GM12878 (cell line): Measurements from ENCODE around the gene HS3ST1. TPM values are rescaled to one million over a fixed set of nuclear protein-coding genes. Genes with fewer than 3 reads are reported as not detected.

Experiments used
- ATAC-seq: fragments of 200-7000 bp; cut with Tn5 transposase; 3 replicates; pipeline ENCODE4 v1.9.1; 2020; ENCODE audit warnings: mild to moderate bottlenecking, moderate library complexity
- BruUV-seq: library from RNA; stranded (reverse); fragments of 400-500 nt; replicated peaks from 2 replicates; lab custom pipeline; 2021; lab: Mats Ljungman, UMichigan
- CTCF ChIA-PET: fragments of 300-600 bp; sonication (Branson Sonifier 250); formaldehyde crosslinking; extraction: SDS; loops from one replicate; lab custom pipeline; 2021; ENCODE audit warnings: inconsistent platforms; lab: Yijun Ruan, JAX
- POLR2A ChIA-PET: fragments of 350-600 bp; formaldehyde crosslinking; extraction: SDS; loops from one replicate; lab custom pipeline; 2021; ENCODE audit warnings: inconsistent platforms; lab: Charles Lee
- RAD21 ChIA-PET: fragments of 300-600 bp; sonication (Branson Sonifier 250); formaldehyde crosslinking; loops from one replicate; lab custom pipeline; 2023; ENCODE audit warnings: antibody characterized with exemption; ENCODE audit not compliant: unreplicated experiment; lab: Charles Lee
- SMC1A ChIA-PET: fragments of 300-600 bp; sonication (Branson Sonifier 250); formaldehyde crosslinking; loops from one replicate; lab custom pipeline; 2023; ENCODE audit not compliant: unreplicated experiment, uncharacterized antibody; lab: Charles Lee
- DNase-seq: peaks from one replicate; pipeline ENCODE4 v3.0.0-alpha.2; 2011; ENCODE audit warnings: low read depth, low spot score
- FAIRE-seq: peaks from 3 replicates; lab custom pipeline; 2011; peaks lifted over from hg19 to GRCh38; lab: Jason Lieb, UNC
- H2AFZ ChIP-seq: 2 replicates; pipeline ENCODE4 v1.6.0; 2011; ENCODE audit warnings: low read depth, low read length, control low read depth; ENCODE audit not compliant: control insufficient read depth
- H3K27ac ChIP-seq: 2 replicates; pipeline ENCODE4 v1.5.1; 2011; ENCODE audit warnings: control low read depth; ENCODE audit not compliant: control insufficient read depth, insufficient read depth
- H3K27me3 ChIP-seq, 2 experiments: replicated peaks in 1 of 2; 2 replicates each; pipeline versions ENCODE4 v1.6.0 to v1.6.1; 2011; ENCODE audit warnings: low read length in 1 of 2; ENCODE audit not compliant: control insufficient read depth in 2 of 2, insufficient read depth in 2 of 2
- H3K36me3 ChIP-seq, 2 experiments: 2 replicates each; pipeline ENCODE4 v1.5.1; 2011; ENCODE audit warnings: low read length in 1 of 2; ENCODE audit not compliant: control insufficient read depth in 2 of 2, insufficient read depth in 2 of 2
- H3K4me1 ChIP-seq: 2 replicates; pipeline ENCODE4 v1.6.1; 2011; ENCODE audit warnings: mild to moderate bottlenecking, low read length, moderate library complexity, mixed read lengths; ENCODE audit not compliant: control insufficient read depth, insufficient read depth
- H3K4me2 ChIP-seq: 2 replicates; pipeline ENCODE4 v1.6.0; 2011; ENCODE audit warnings: control low read depth; ENCODE audit not compliant: control insufficient read depth, insufficient read depth
- H3K4me3 ChIP-seq: fragments of 200-600 bp; sonication (generic); 2 replicates; pipeline ENCODE4 v1.5.1; 2016
- H3K79me2 ChIP-seq: 2 replicates; pipeline ENCODE4 v1.6.0; 2011; ENCODE audit warnings: low read length; ENCODE audit not compliant: control insufficient read depth, insufficient read depth
- H3K9ac ChIP-seq: 2 replicates; pipeline ENCODE4 v1.8.0; 2011; ENCODE audit warnings: low read length, control low read depth, mixed read lengths; ENCODE audit not compliant: control insufficient read depth, insufficient read depth
- H3K9me3 ChIP-seq: replicated peaks from 3 replicates; pipeline ENCODE4 v1.5.1; 2011; ENCODE audit warnings: mild to moderate bottlenecking, low read length; ENCODE audit not compliant: control insufficient read depth, insufficient read depth
- H4K20me1 ChIP-seq: 2 replicates; pipeline ENCODE4 v1.6.0; 2011; ENCODE audit not compliant: control insufficient read depth, insufficient read depth
- BCL11A ChIP-seq: IDR thresholded peaks from 2 replicates; pipeline ENCODE4 v1.6.1; 2011; ENCODE audit warnings: low read depth, low read length
- BCL3 ChIP-seq: IDR thresholded peaks from 2 replicates; pipeline ENCODE4 v1.6.1; 2011; ENCODE audit warnings: borderline replicate concordance, low read depth, mild to moderate bottlenecking, moderate library complexity, low read length; ENCODE audit not compliant: insufficient read depth, poor library complexity, severe bottlenecking
- BHLHE40 ChIP-seq, 2 experiments: fragments of 450-650 bp in 1 of 2; IDR thresholded peaks; 2 replicates each; pipeline ENCODE4 v1.6.1; 2011 to 2017; ENCODE audit warnings: low read depth in 2 of 2, borderline replicate concordance in 1 of 2, improper control_type of control experiment in 1 of 2, low read length in 1 of 2, mild to moderate bottlenecking in 1 of 2
- BMI1 ChIP-seq: fragments of 450-650 bp; IDR thresholded peaks from 2 replicates; pipeline ENCODE4 v1.6.1; 2016; ENCODE audit warnings: mild to moderate bottlenecking, moderate library complexity, borderline replicate concordance
- EZH2 ChIP-seq: IDR thresholded peaks from 2 replicates; pipeline ENCODE4 v1.6.1; 2012; ENCODE audit warnings: low read depth, mild to moderate bottlenecking, control low read depth, inconsistent platforms, low read length, borderline replicate concordance; ENCODE audit not compliant: control insufficient read depth
- FOS ChIP-seq: IDR thresholded peaks from 3 replicates; pipeline ENCODE4 v1.6.1; 2011; ENCODE audit warnings: borderline replicate concordance; ENCODE audit not compliant: insufficient read length; ENCODE audit errors: extremely low read depth
- HDAC6 ChIP-seq: fragments of 200-600 bp; sonication (generic); IDR thresholded peaks from one replicate; pipeline ENCODE4 v1.8.0; 2017; ENCODE audit warnings: antibody characterized with exemption; ENCODE audit not compliant: unreplicated experiment
- HSF1 ChIP-seq: fragments of 150-350 bp; IDR thresholded peaks from 2 replicates; pipeline ENCODE4 v1.6.1; 2014; ENCODE audit warnings: mild to moderate bottlenecking, low read depth, low read length
- IRF4 ChIP-seq: IDR thresholded peaks from 2 replicates; pipeline ENCODE4 v1.6.1; 2011; ENCODE audit warnings: low read depth, low read length
- KLF5 ChIP-seq: fragments of 450-650 bp; IDR thresholded peaks from 2 replicates; pipeline ENCODE4 v1.6.1; 2014; ENCODE audit warnings: mild to moderate bottlenecking; ENCODE audit not compliant: partially characterized antibody
- NR2C1 ChIP-seq: fragments of 450-650 bp; IDR thresholded peaks from 2 replicates; pipeline ENCODE4 v1.6.1; 2017; ENCODE audit warnings: antibody characterized with exemption, mild to moderate bottlenecking, moderate library complexity
- RAD51 ChIP-seq: fragments of 450-650 bp; IDR thresholded peaks from 2 replicates; pipeline ENCODE4 v1.6.1; 2016; ENCODE audit warnings: moderate library complexity, mild to moderate bottlenecking, inconsistent platforms
- RELA ChIP-seq: fragments of 450-650 bp; IDR thresholded peaks from 2 replicates; pipeline ENCODE4 v1.8.0; 2014; ENCODE audit warnings: borderline replicate concordance; ENCODE audit not compliant: partially characterized antibody
- SMAD5 ChIP-seq: IDR thresholded peaks from 2 replicates; pipeline ENCODE4 v1.6.1; 2016; ENCODE audit warnings: antibody characterized with exemption, low read depth
- WRNIP1 ChIP-seq: IDR thresholded peaks from 2 replicates; pipeline ENCODE4 v1.6.1; 2011; ENCODE audit warnings: low read depth, low read length, improper control_type of control experiment, borderline replicate concordance
- WGBS: methylation state at CpG from one replicate; pipeline ENCODE4 v1.1.6; 2016; ENCODE audit warnings: low lambda C conversion rate; ENCODE audit not compliant: insufficient replicate concordance, insufficient coverage; ENCODE audit errors: missing lambda C conversion rate; 5-methylcytosine and 5-hydroxymethylcytosine counted together
- in situ Hi-C: fragments of 300-500 bp; cut with MboI; formaldehyde crosslinking; loops from 9 replicates; pipeline ENCODE4 v1.14.3; 2018; ENCODE audit warnings: mixed read lengths
- intact Hi-C: fragments of 100-400 bp; cut with micrococcal nuclease; formaldehyde crosslinking; loops from one replicate; pipeline ENCODE4 v1.14.2; 2022; ENCODE audit not compliant: unreplicated experiment
- polyA plus RNA-seq, 11 experiments: library from polyadenylated mRNA; depleted of rRNA in 4 of 11; unstranded in 6 of 11; stranded (reverse) in 5 of 11; fragments of >200 nt; fragmentation: Nextera tagmentation in 4 of 11; fragmentation: Illumina TruSeq in 1 of 11; extraction: Ambion mirVana in 4 of 11; extraction: Trizol in 1 of 11; gene quantifications; 1 replicate in 1 of 11; 2 replicates in 10 of 11; pipeline versions ENCODE4 v1.2.1 to v1.2.3, GENCODE V29; 2011 to 2016; ENCODE audit warnings: inconsistent platforms in 2 of 11, missing spikeins in 2 of 11, low read depth in 1 of 11
- total RNA-seq, 4 experiments: library from RNA; depleted of rRNA in 3 of 4; stranded (reverse); fragments of >200 nt in 3 of 4; fragmentation: Illumina TruSeq in 1 of 4; extraction: Trizol in 1 of 4; gene quantifications; 2 replicates each; pipeline versions ENCODE4 v1.2.1 to v1.2.3, GENCODE V29; 2013 to 2021

The HS3ST1 gene
- total and polyA plus RNA-seq, 10 of the 15 experiments (the other 5 are each of a cell fraction or from before 2014, with no cell fraction given): 0.03 to 0.65 (median 0.13) TPM

GRCh38 chr4:11456401-11456800, 27.7 kb upstream of the HS3ST1 start:
- Histone ChIP-seq H3K79me2 (no peaks in the 10 kb centered on the region), H3K4me2 (no peak overlapping the region), H3K9ac (no peak overlapping the region), H3K36me3 (no peaks in the 10 kb centered on the region), H4K20me1 (no peaks in the 10 kb centered on the region), H3K27ac (no peak overlapping the region), H3K4me3 (no peak overlapping the region), H3K27me3 (no peaks in the 10 kb centered on the region), H3K9me3 (no peaks in the 10 kb centered on the region; the same call in 2 of the 3 replicates), H3K4me1 (no peaks in the 10 kb centered on the region; the same call in 1 of the 2 replicates)
- ChIA-PET RAD21 (no interaction called here), SMC1A (interaction anchor here (1.1 kb wide), 1 partner anchor 22 kb away, joined by 3 read pairs; no protein-coding TSS in a partner anchor)
- in situ Hi-C loops: no loop called here
- 42% methylated on average over 1 of the region's 1 CpG for WGBS
- BruUV-seq: no TSS peak
- ATAC-seq (no peak), FAIRE-seq (no peak)
- TF ChIP-seq WRNIP1: no peak
- TF ChIP-seq, all 136 proteins: peak for 0
- no peak overlapping the region for H2AFZ ChIP-seq
- intact Hi-C loops: no loop called here
- ChIA-PET CTCF (no interaction called here), POLR2A (no interaction called here)
- DNase-seq: no peak

GRCh38 chr4:11455201-11455835, 26.6 kb upstream of the HS3ST1 start:
- Histone ChIP-seq H3K36me3 (no peaks in the 10 kb centered on the region), H3K27ac (no peak overlapping the region), H3K9ac (no peak overlapping the region), H3K27me3 (no peaks in the 10 kb centered on the region), H3K9me3 (no peaks in the 10 kb centered on the region; the same call in 2 of the 3 replicates), H3K4me3 (no peak overlapping the region), H3K4me1 (no peaks in the 10 kb centered on the region; the same call in 1 of the 2 replicates), H4K20me1 (no peaks in the 10 kb centered on the region), H3K4me2 (no peak overlapping the region), H2AFZ (peak overlapping the region; percentile 51; the same call in 1 of the 2 replicates), H3K79me2 (no peaks in the 10 kb centered on the region)
- POLR2A ChIA-PET: no interaction called here
- no TSS peak for BruUV-seq
- no peak for DNase-seq
- no peak for FAIRE-seq
- intact Hi-C loops: no loop called here
- CTCF ChIA-PET: no interaction called here
- ATAC-seq: no peak
- SMC1A ChIA-PET: no interaction called here
- 42% methylated on average over 5 of the region's 5 CpGs for WGBS
- RAD21 ChIA-PET: no interaction called here
- in situ Hi-C loops: no loop called here
- TF ChIP-seq BCL3 (no peak), BMI1 (no peak), BHLHE40 (IDR thresholded peaks at IDR 0.05; ENCODE audit: borderline replicate concordance in 1 of 2, low read depth in 2 of 2, low read length in 1 of 2) (no peak), EZH2 (no peak), HSF1 (no peak), HDAC6 (no peak), NR2C1 (no peak), RELA (no peak), RAD51 (no peak), IRF4 (no peak), BCL11A (no peak), SMAD5 (no peak), FOS (no peak), KLF5 (no peak)
